Ishikawa (cell line): Measurements from ENCODE around the gene GANAB.

Source experiments
- CEBPB ChIP-seq: IDR thresholded peaks from 2 replicates; pipeline ENCODE4 v1.6.1; 2012
- CREB1 ChIP-seq: IDR thresholded peaks from 2 replicates; pipeline ENCODE4 v1.6.1; 2012; ENCODE audit warnings: low read depth
- EGR1 ChIP-seq: IDR thresholded peaks from 2 replicates; pipeline ENCODE4 v1.6.1; 2012
- EP300 ChIP-seq: IDR thresholded peaks from 2 replicates; pipeline ENCODE4 v1.6.1; 2012; ENCODE audit warnings: borderline replicate concordance
- FOXM1 ChIP-seq: IDR thresholded peaks from 2 replicates; pipeline ENCODE4 v1.6.1; 2012; ENCODE audit warnings: low read depth, borderline replicate concordance
- NFIC ChIP-seq: IDR thresholded peaks from 2 replicates; pipeline ENCODE4 v1.6.1; 2012
- RAD21 ChIP-seq: IDR thresholded peaks from 2 replicates; pipeline ENCODE4 v1.6.1; 2012; ENCODE audit warnings: low read depth
- TAF1 ChIP-seq: IDR thresholded peaks from 2 replicates; pipeline ENCODE4 v1.6.1; 2012; ENCODE audit warnings: low read depth, mild to moderate bottlenecking
- TCF12 ChIP-seq: IDR thresholded peaks from 2 replicates; pipeline ENCODE4 v1.6.1; 2012; ENCODE audit warnings: low read depth
- TEAD4 ChIP-seq: IDR thresholded peaks from 2 replicates; pipeline ENCODE4 v1.6.1; 2012
- YY1 ChIP-seq: IDR thresholded peaks from 2 replicates; pipeline ENCODE4 v1.6.1; 2012; ENCODE audit warnings: low read depth
- ZBTB7A ChIP-seq: IDR thresholded peaks from 2 replicates; pipeline ENCODE4 v1.6.1; 2012; ENCODE audit warnings: low read depth
- TF ChIP-seq, protein P1 (sequence below): IDR thresholded peaks from 2 replicates; pipeline ENCODE4 v1.6.1; 2012
- TF ChIP-seq, protein P2 (sequence below): IDR thresholded peaks from 2 replicates; pipeline ENCODE4 v1.6.1; 2012; ENCODE audit warnings: low read depth, mild to moderate bottlenecking
- TF ChIP-seq, protein P3 (sequence below): IDR thresholded peaks from 2 replicates; pipeline ENCODE4 v1.6.1; 2012

The GANAB gene

DNA sequence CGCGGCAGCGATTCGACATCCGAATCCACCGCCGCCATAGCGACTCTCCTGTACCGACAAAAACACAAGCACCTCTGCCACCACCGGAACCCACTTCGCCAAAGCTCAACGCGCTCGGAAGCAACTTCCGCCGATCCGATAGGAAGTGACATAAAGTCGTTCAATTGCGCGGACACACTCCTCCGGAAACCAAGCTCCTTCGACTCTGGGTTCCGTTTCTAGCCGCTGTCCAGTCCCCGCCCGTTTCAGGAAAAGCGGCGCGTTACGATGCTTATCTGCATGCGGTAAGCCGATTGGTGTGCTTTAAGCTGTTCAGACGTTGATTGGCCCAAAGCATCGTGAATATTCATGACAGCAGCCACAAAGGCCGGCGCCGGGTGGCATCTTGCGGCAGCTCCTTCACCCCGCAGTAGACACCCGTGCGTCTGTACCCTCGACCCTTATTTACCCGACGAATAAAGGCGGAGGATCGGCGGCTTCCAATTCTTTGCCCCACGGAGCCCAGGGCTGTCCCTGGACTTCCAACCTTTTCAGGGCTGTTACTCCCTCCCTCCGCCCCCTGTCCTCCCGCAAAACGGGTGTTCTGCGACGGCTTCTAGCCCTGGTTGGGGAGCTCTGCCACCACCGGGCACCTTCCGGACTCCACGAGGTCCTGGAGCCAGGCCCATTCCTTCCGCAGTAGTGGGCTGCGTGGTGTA lies 54.8 kb downstream of the GANAB start, which contains the start of gene TUT1:
Gene TUT1 (minus strand): TSS at position 76 of the 698 bp plus-strand sequence. CDS start 38 bp downstream, at position 38.
- TF ChIP-seq CEBPB (0 out of 2 replicates have a peak, but pooled peaks have one; percentile 31), TAF1 (peak; percentile 69), CREB1 (peak; percentile 93), TEAD4 (no peak; the same call in 1 of the 2 replicates), ZBTB7A (no peak; the same call in 1 of the 2 replicates), RAD21 (no peak; the same call in 1 of the 2 replicates), YY1 (peak; percentile 73; the same call in 1 of the 2 replicates), EGR1 (no peak), EP300 (peak; percentile 36; the same call in 1 of the 2 replicates), FOXM1 (0 out of 2 replicates have a peak, but pooled peaks have one; percentile 33), NFIC (peak; percentile 43; the same call in 1 of the 2 replicates), TCF12 (peak; percentile 61; the same call in 1 of the 2 replicates)
- TF ChIP-seq, protein P1, sequence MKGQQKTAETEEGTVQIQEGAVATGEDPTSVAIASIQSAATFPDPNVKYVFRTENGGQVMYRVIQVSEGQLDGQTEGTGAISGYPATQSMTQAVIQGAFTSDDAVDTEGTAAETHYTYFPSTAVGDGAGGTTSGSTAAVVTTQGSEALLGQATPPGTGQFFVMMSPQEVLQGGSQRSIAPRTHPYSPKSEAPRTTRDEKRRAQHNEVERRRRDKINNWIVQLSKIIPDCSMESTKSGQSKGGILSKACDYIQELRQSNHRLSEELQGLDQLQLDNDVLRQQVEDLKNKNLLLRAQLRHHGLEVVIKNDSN = peak; percentile 69
- TF ChIP-seq, protein P2, sequence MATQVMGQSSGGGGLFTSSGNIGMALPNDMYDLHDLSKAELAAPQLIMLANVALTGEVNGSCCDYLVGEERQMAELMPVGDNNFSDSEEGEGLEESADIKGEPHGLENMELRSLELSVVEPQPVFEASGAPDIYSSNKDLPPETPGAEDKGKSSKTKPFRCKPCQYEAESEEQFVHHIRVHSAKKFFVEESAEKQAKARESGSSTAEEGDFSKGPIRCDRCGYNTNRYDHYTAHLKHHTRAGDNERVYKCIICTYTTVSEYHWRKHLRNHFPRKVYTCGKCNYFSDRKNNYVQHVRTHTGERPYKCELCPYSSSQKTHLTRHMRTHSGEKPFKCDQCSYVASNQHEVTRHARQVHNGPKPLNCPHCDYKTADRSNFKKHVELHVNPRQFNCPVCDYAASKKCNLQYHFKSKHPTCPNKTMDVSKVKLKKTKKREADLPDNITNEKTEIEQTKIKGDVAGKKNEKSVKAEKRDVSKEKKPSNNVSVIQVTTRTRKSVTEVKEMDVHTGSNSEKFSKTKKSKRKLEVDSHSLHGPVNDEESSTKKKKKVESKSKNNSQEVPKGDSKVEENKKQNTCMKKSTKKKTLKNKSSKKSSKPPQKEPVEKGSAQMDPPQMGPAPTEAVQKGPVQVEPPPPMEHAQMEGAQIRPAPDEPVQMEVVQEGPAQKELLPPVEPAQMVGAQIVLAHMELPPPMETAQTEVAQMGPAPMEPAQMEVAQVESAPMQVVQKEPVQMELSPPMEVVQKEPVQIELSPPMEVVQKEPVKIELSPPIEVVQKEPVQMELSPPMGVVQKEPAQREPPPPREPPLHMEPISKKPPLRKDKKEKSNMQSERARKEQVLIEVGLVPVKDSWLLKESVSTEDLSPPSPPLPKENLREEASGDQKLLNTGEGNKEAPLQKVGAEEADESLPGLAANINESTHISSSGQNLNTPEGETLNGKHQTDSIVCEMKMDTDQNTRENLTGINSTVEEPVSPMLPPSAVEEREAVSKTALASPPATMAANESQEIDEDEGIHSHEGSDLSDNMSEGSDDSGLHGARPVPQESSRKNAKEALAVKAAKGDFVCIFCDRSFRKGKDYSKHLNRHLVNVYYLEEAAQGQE = peak; percentile 68
- TF ChIP-seq, protein P3, sequence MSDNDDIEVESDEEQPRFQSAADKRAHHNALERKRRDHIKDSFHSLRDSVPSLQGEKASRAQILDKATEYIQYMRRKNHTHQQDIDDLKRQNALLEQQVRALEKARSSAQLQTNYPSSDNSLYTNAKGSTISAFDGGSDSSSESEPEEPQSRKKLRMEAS = peak; percentile 64; the same call in 1 of the 2 replicates

DNA sequence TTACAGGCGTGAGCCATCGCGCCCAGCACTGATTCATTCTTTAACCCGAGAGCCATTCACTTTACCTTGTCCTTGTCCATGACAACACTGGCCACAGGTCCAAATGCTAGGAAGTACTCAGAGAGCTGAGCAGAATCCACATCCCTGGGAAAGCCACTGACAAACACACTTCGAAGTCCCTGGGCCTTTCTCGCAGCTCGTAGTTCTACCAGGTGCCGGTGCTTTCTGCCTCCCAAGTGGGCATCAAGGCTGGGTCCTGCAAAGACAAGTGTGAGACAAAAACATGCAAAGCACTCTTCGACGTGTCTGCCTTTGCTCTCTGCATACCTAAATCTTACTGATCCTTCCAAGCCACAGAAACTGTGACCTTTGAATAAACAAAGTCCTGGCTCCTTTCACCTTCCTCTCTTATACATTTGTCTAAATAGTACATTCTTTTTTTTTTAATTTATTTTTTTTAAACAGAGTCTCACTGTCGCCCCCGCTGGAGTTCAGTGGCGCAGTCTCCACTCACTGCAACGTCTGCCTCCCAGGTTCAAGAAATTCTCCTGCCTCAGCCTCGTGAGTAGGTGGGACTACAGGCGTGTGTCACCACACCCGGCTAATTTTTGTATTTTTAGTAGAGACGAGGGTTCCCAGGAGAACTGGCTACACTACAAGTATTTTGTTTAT lies 57.3 kb downstream of the GANAB start:
- TF ChIP-seq ZBTB7A (no peak), RAD21 (no peak), FOXM1 (no peak), NFIC (no peak), TAF1 (no peak), YY1 (no peak), CREB1 (no peak), TCF12 (no peak), CEBPB (no peak), TEAD4 (no peak)
- TF ChIP-seq, protein P1 = no peak
- TF ChIP-seq, protein P2 = no peak
- TF ChIP-seq, protein P3 = no peak

DNA sequence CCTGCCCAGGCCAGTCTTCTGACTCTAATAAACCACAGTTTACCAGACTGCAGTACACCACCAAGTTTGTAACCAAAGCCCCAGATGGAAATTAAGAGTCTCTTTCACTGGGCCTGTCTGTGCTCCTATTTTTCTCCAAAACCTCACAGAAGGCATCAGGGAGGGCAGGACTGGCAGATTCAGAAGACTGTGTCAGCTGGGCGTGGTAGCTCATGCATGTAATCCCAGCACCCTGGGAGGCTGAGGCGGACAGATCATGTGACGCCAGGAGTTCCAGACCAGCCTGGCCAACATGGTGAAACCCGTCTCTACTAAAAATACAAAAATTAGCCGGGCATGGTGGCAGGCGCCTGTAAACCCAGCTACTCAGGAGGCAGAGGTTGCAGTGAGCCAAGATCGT lies 61.1 kb downstream of the GANAB start:
- TF ChIP-seq, protein P1 = 0 out of 2 replicates have a peak, but pooled peaks have one; percentile 29

DNA sequence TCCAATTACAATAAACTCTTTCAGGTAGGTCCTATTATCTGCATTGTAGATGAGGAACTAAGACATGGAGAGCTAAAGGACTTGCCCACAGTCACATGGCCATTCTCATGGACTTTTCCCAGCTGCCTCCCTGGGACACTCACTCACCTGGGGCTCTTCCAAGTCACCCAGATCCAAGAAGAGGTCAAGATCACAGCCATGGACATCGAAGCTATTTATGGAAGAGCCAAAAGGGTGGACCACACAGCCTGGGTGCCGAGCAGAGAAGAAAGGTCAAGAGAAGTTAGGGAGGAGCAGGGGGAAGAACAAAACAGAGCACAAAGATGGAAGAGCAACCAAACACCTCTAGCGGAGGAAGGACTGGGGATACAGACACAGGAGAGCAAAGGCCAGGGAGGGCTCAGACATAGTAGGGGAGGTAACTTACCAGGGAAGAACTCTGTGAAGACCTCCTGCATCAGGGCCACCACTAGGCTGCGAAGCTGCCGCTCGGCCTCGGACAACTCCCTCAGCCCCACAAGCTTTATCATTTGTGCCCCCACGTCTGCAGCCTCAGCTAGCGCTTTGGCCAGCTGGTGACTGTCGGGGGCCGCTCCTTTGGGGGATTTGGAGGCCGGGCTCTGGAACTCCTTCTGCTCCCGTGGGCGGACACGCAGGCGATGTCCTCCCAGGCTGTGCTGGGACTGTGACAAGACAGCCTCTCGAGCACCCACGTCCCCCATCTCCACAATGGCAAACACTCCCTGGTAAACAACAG lies 65.3 kb downstream of the GANAB start:
- no peak for TF ChIP-seq FOXM1
- TF ChIP-seq, protein P3 = no peak
- no peak for TF ChIP-seq CREB1
- TF ChIP-seq TCF12 = no peak
- TF ChIP-seq TAF1 = no peak
- TF ChIP-seq CEBPB = no peak
- no peak for TF ChIP-seq NFIC
- no peak for TF ChIP-seq TEAD4
